Measurements from ENCODE around the gene ANKRD10. TPM values are rescaled to one million over a fixed set of nuclear protein-coding genes. Genes with fewer than 3 reads are reported as not detected.
"Not testable (repeated sequence)": the region's sequence is repeated elsewhere in the genome, so short reads cannot be mapped to it uniquely, and the experiment has no call there.

Gene ANKRD10
- total and polyA plus RNA-seq, 2 experiments from 2014 or later = 39.9 to 42.7 TPM

- in situ Hi-C loops (cut with MboI) = no loop called here
- Histone ChIP-seq H3K9me3 (ENCODE audit: low read depth) (no peaks in the 10 kb centered on the region), H3K9me2 (ENCODE audit: insufficient read depth) (no peaks in the 10 kb centered on the region), H3K27me3 (replicated peaks; ENCODE audit: insufficient read depth) (no peaks in the 10 kb centered on the region), H3K4me3 (no peak overlapping the region), H3K79me2 (ENCODE audit: insufficient read depth) (no peaks in the 10 kb centered on the region), H4K20me1 (ENCODE audit: insufficient read depth) (no peaks in the 10 kb centered on the region), H2AFZ (no peak overlapping the region), H3K4me1 (ENCODE audit: insufficient read depth) (peaks cover 7% of the 10 kb centered on the region), H3K36me3 (ENCODE audit: low read depth) (no peaks in the 10 kb centered on the region), H3K27ac (no peak overlapping the region), H3F3A (ENCODE audit: insufficient read depth) (no peaks in the 10 kb centered on the region), H3K9ac (no peak overlapping the region), H3K4me2 (ENCODE audit: unreplicated experiment) (no peak overlapping the region)
- WGBS, 2 experiments (ENCODE audit: low coverage in 1 of 2, low lambda C conversion rate in 2 of 2, missing lambda C conversion rate in 2 of 2) = 87 to 88% methylated on average over 8 of the region's 8 CpGs
- TF ChIP-seq EZH2phosphoT487 (IDR thresholded peaks at IDR 0.05; ENCODE audit: insufficient read depth, low read depth) (no peak), EZH2 (IDR thresholded peaks at IDR 0.05; ENCODE audit: insufficient read depth, poor library complexity, severe bottlenecking) (no peak)
- no peak for DNase-seq
Observed at GRCh38 chr13:110950356-110950755, 35.5 kb upstream of the ANKRD10 start.

- Histone ChIP-seq H3F3A (ENCODE audit: insufficient read depth) (no peaks in the 10 kb centered on the region), H3K9me3 (ENCODE audit: low read depth) (no peaks in the 10 kb centered on the region), H3K4me2 (ENCODE audit: unreplicated experiment) (no peak overlapping the region), H4K20me1 (ENCODE audit: insufficient read depth) (no peaks in the 10 kb centered on the region), H2AFZ (no peak overlapping the region), H3K4me3 (no peak overlapping the region), H3K4me1 (ENCODE audit: insufficient read depth) (peaks cover 2% of the 10 kb centered on the region), H3K79me2 (ENCODE audit: insufficient read depth) (no peaks in the 10 kb centered on the region), H3K36me3 (ENCODE audit: low read depth) (no peaks in the 10 kb centered on the region), H3K9ac (no peak overlapping the region), H3K27ac (no peak overlapping the region), H3K27me3 (replicated peaks; ENCODE audit: insufficient read depth) (no peaks in the 10 kb centered on the region), H3K9me2 (ENCODE audit: insufficient read depth) (no peaks in the 10 kb centered on the region)
- DNase-seq = peak; percentile 21
- no peak for TF ChIP-seq EZH2phosphoT487 (IDR thresholded peaks at IDR 0.05; ENCODE audit: insufficient read depth, low read depth)
- no peak for TF ChIP-seq EZH2 (IDR thresholded peaks at IDR 0.05; ENCODE audit: insufficient read depth, poor library complexity, severe bottlenecking)
- in situ Hi-C loops (cut with MboI) = loop anchor here (10.0 to 25.0 kb wide), 2 partner anchors 95 to 263 kb away; no protein-coding TSS in a partner anchor
- WGBS, 2 experiments (ENCODE audit: low coverage in 1 of 2, low lambda C conversion rate in 2 of 2, missing lambda C conversion rate in 2 of 2) = 74 to 81% methylated on average over 4 of the region's 4 CpGs
Observed at GRCh38 chr13:110949628-110950027, 34.8 kb upstream of the ANKRD10 start.

- in situ Hi-C loops (cut with MboI) = loop anchor here (10.0 to 25.0 kb wide), 2 partner anchors 96 to 263 kb away; no protein-coding TSS in a partner anchor
Observed at GRCh38 chr13:110949116-110949515, 34.2 kb upstream of the ANKRD10 start.

GRCh38 chr13:110947338-110947737 is 32.5 kb upstream of the ANKRD10 start:
- not testable (repeated sequence) for H3K9me2 ChIP-seq (ENCODE audit: insufficient read depth); H3K4me1 ChIP-seq (ENCODE audit: insufficient read depth); H3K9me3 ChIP-seq (ENCODE audit: low read depth); H3K9ac ChIP-seq; H3K27me3 ChIP-seq (replicated peaks; ENCODE audit: insufficient read depth); H3K36me3 ChIP-seq (ENCODE audit: low read depth); H2AFZ ChIP-seq; H3K4me2 ChIP-seq (ENCODE audit: unreplicated experiment); H3K4me3 ChIP-seq; H4K20me1 ChIP-seq (ENCODE audit: insufficient read depth); H3K27ac ChIP-seq; DNase-seq; H3F3A ChIP-seq (ENCODE audit: insufficient read depth); H3K79me2 ChIP-seq (ENCODE audit: insufficient read depth)
- 56 to 78% methylated on average over 7 to 9 of the region's 10 CpGs for WGBS, 2 experiments (ENCODE audit: low coverage in 1 of 2, low lambda C conversion rate in 2 of 2, missing lambda C conversion rate in 2 of 2)
- in situ Hi-C loops (cut with MboI) = loop anchor here (10.0 to 25.0 kb wide), 2 partner anchors 97 to 265 kb away; no protein-coding TSS in a partner anchor

More at GRCh38 chr13:110949116-110949515, 34.2 kb upstream of the ANKRD10 start:
- no peak overlapping the region for H3K4me2 ChIP-seq (ENCODE audit: unreplicated experiment)
- WGBS, 2 experiments (ENCODE audit: low coverage in 1 of 2, low lambda C conversion rate in 2 of 2, missing lambda C conversion rate in 2 of 2) = 77 to 91% methylated on average over 10 to 12 of the region's 12 CpGs
- DNase-seq = no peak
- H3K4me3 ChIP-seq = no peak overlapping the region
- H3K36me3 ChIP-seq (ENCODE audit: low read depth) = no peaks in the 10 kb centered on the region
- no peaks in the 10 kb centered on the region for H4K20me1 ChIP-seq (ENCODE audit: insufficient read depth)
- no peak overlapping the region for H3K27ac ChIP-seq
- H3K9me3 ChIP-seq (ENCODE audit: low read depth) = no peaks in the 10 kb centered on the region
- no peaks in the 10 kb centered on the region for H3K79me2 ChIP-seq (ENCODE audit: insufficient read depth)
- H3K4me1 ChIP-seq (ENCODE audit: insufficient read depth) = peaks cover 1% of the 10 kb centered on the region
- TF ChIP-seq EZH2 (IDR thresholded peaks at IDR 0.05; ENCODE audit: insufficient read depth, poor library complexity, severe bottlenecking) (no peak), EZH2phosphoT487 (IDR thresholded peaks at IDR 0.05; ENCODE audit: insufficient read depth, low read depth) (no peak)
- no peaks in the 10 kb centered on the region; the same call in 1 of the 2 replicates for H3F3A ChIP-seq (ENCODE audit: insufficient read depth)
- H2AFZ ChIP-seq = no peak overlapping the region
- no peak overlapping the region for H3K9ac ChIP-seq
- H3K9me2 ChIP-seq (ENCODE audit: insufficient read depth) = no peaks in the 10 kb centered on the region
- no peaks in the 10 kb centered on the region for H3K27me3 ChIP-seq (replicated peaks; ENCODE audit: insufficient read depth)
